H1 (cell line): Measurements from ENCODE around the gene PLEKHA4. TPM values are rescaled to one million over a fixed set of nuclear protein-coding genes. Genes with fewer than 3 reads are reported as not detected.

Experiments used
- BRCA1 ChIP-seq: IDR thresholded peaks from 2 replicates; pipeline ENCODE4 v1.6.1; 2012; ENCODE audit warnings: low read depth, low read length, improper control_type of control experiment
- CBX8 ChIP-seq: fragments of 300-800, 300-1000 bp; sonication (generic); IDR thresholded peaks from 2 replicates; pipeline ENCODE4 v1.7.1; 2016; ENCODE audit warnings: low read depth, low read length, borderline replicate concordance
- CEBPB ChIP-seq: IDR thresholded peaks from 2 replicates; pipeline ENCODE4 v1.6.1; 2012; ENCODE audit warnings: low read depth, low read length
- CHD2 ChIP-seq: IDR thresholded peaks from 2 replicates; pipeline ENCODE4 v1.6.1; 2012; ENCODE audit warnings: low read length, improper control_type of control experiment
- CTBP2 ChIP-seq: IDR thresholded peaks from 2 replicates; pipeline ENCODE4 v1.7.0; 2011; ENCODE audit warnings: borderline replicate concordance, mild to moderate bottlenecking, moderate library complexity, mixed read lengths, low read length; ENCODE audit not compliant: insufficient read depth, insufficient read length
- EZH2 ChIP-seq: fragments of 200-600 bp; sonication (generic); IDR thresholded peaks from 2 replicates; pipeline ENCODE4 v1.7.1; 2012; ENCODE audit warnings: low read depth, mild to moderate bottlenecking, moderate library complexity, low read length, inconsistent platforms; ENCODE audit not compliant: severe bottlenecking
- HDAC2 ChIP-seq, 2 experiments: fragments of 300-600 bp in 1 of 2; sonication (generic) in 1 of 2; IDR thresholded peaks; 2 replicates each; pipeline ENCODE4 v1.6.1; 2011 to 2012; ENCODE audit warnings: low read depth in 2 of 2, low read length in 2 of 2, mild to moderate bottlenecking in 2 of 2, moderate library complexity in 2 of 2, borderline replicate concordance in 1 of 2, inconsistent platforms in 1 of 2
- HDAC6 ChIP-seq: IDR thresholded peaks from one replicate; pipeline ENCODE4 v1.7.1; 2012; ENCODE audit warnings: low read depth, mild to moderate bottlenecking, inconsistent platforms, low read length, moderate library complexity
- JUND ChIP-seq: IDR thresholded peaks from 2 replicates; pipeline ENCODE4 v1.6.1; 2011; ENCODE audit warnings: mild to moderate bottlenecking, improper control_type of control experiment, low read length
- KDM4A ChIP-seq: IDR thresholded peaks from one replicate; pipeline ENCODE4 v1.7.1; 2012; ENCODE audit warnings: low read depth, mild to moderate bottlenecking, moderate library complexity, low read length, inconsistent platforms; ENCODE audit not compliant: severe bottlenecking
- NANOG ChIP-seq: IDR thresholded peaks from 2 replicates; pipeline ENCODE4 v1.6.1; 2011; ENCODE audit warnings: low read length, low read depth, mild to moderate bottlenecking, inconsistent platforms; ENCODE audit not compliant: insufficient read depth, poor library complexity, severe bottlenecking
- POLR2A ChIP-seq, 2 experiments: IDR thresholded peaks; 1 replicate in 1 of 2; 2 replicates in 1 of 2; pipeline ENCODE4 v1.6.1; 2011; ENCODE audit warnings: low read depth in 2 of 2, low read length in 2 of 2, mild to moderate bottlenecking in 2 of 2; ENCODE audit errors: control extremely low read depth in 1 of 2
- RBBP5 ChIP-seq: IDR thresholded peaks from 2 replicates; pipeline ENCODE4 v1.7.1; 2012; ENCODE audit warnings: low read depth, mild to moderate bottlenecking, inconsistent platforms, low read length, moderate library complexity, borderline replicate concordance
- RFX5 ChIP-seq: IDR thresholded peaks from 2 replicates; pipeline ENCODE4 v1.6.1; 2011; ENCODE audit warnings: low read depth, low read length, improper control_type of control experiment, borderline replicate concordance
- RXRA ChIP-seq: IDR thresholded peaks from 2 replicates; pipeline ENCODE4 v1.6.1; 2011; ENCODE audit warnings: low read depth, mild to moderate bottlenecking, low read length, moderate library complexity; ENCODE audit not compliant: insufficient read depth
- SIRT6 ChIP-seq: IDR thresholded peaks from one replicate; pipeline ENCODE4 v1.7.1; 2012; ENCODE audit warnings: low read length, inconsistent platforms
- SIX5 ChIP-seq: IDR thresholded peaks from 2 replicates; pipeline ENCODE4 v1.6.1; 2011; ENCODE audit warnings: mild to moderate bottlenecking, low read depth, low read length
- SP2 ChIP-seq: IDR thresholded peaks from 2 replicates; pipeline ENCODE4 v1.6.1; 2012; ENCODE audit warnings: mild to moderate bottlenecking, low read length, inconsistent platforms
- SP4 ChIP-seq: IDR thresholded peaks from 2 replicates; pipeline ENCODE4 v1.6.1; 2012; ENCODE audit warnings: low read length, inconsistent platforms
- SUZ12 ChIP-seq: fragments of 200-600 bp; sonication (generic); IDR thresholded peaks from 2 replicates; pipeline ENCODE4 v1.6.1; 2012; ENCODE audit warnings: mild to moderate bottlenecking, inconsistent platforms, low read length, moderate library complexity, mixed read lengths
- TAF1 ChIP-seq: IDR thresholded peaks from 2 replicates; pipeline ENCODE4 v1.6.1; 2011; ENCODE audit warnings: mild to moderate bottlenecking, low read depth, low read length
- TAF7 ChIP-seq: optimal IDR thresholded peaks from 2 replicates; pipeline ENCODE3; 2011; ENCODE audit warnings: low read depth, mild to moderate bottlenecking, inconsistent platforms, low read length, moderate library complexity, borderline replicate concordance
- TBP ChIP-seq: IDR thresholded peaks from 2 replicates; pipeline ENCODE4 v1.6.1; 2011; ENCODE audit warnings: low read depth, low read length, improper control_type of control experiment
- TEAD4 ChIP-seq: IDR thresholded peaks from 2 replicates; pipeline ENCODE4 v1.6.1; 2012; ENCODE audit warnings: low read depth, low read length, inconsistent platforms, mixed read lengths
- ZNF274 ChIP-seq: IDR thresholded peaks from 2 replicates; pipeline ENCODE4 v1.7.0; 2012; ENCODE audit warnings: low read length, borderline replicate concordance; ENCODE audit errors: extremely low read depth
- polyA plus RNA-seq, 7 experiments: library from polyadenylated mRNA; depleted of rRNA in 3 of 7; stranded (reverse) in 5 of 7; unstranded in 2 of 7; fragments of >200 nt in 5 of 7; fragments of 200-250 nt in 2 of 7; gene quantifications; 1 replicate in 5 of 7; 2 replicates in 1 of 7; 4 replicates in 1 of 7; pipeline versions ENCODE4 v1.2.1 to v1.2.3, GENCODE V29; 2011 to 2013; ENCODE audit warnings: missing spikeins in 2 of 7, mixed read lengths in 2 of 7
- total RNA-seq: library from RNA; stranded (reverse); fragmentation: NEBNext Ultra II Directional; extraction: Animal tissue kit (Norgen Biotek cat#: 25700); gene quantifications from 2 replicates; pipeline ENCODE4 v1.2.1, GENCODE V29; 2021

The PLEKHA4 gene
- total and polyA plus RNA-seq, 2 of the 8 experiments (the other 6 are each of a cell fraction or from before 2014, with no cell fraction given): 8.2 to 18.0 TPM

DNA sequence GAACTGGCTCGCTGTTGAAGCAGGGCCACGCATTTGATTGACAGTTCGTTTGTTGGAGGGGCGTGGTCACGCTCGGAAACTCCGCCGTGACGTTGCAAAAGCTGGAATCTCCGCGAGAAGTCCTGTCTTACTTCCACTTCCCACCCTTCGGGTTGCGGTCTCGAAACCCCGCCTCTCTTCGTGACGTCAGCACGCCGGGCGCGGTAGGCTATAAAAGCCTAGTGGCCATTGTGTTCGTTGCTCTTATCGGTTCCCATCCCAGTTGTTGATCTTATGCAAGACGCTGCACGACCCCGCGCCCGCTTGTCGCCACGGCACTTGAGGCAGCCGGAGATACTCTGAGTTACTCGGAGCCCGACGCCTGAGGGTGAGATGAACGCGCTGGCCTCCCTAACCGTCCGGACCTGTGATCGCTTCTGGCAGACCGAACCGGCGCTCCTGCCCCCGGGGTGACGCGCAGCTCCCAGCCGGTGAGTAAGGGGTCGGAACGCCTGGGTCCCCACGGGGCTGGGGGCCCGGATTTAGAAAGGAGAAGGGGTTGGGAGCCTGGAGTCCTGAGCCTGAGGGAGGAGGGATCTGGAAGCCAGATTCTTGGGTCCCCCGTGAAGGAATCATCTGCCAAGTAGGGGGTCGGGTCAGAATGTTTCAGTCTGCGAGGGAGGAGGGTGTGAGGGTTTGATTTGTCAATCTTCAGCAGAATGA, 3.9 kb upstream of the PLEKHA4 start, which contains the start of gene PPP1R15A (continued):
- TF ChIP-seq ZNF274: no peak
- TF ChIP-seq TAF7: peak; percentile 91
- 0 out of 2 replicates have a peak, but pooled peaks have one; percentile 14 for TF ChIP-seq TEAD4
- no peak for TF ChIP-seq CBX8
- peak; percentile 40 for TF ChIP-seq KDM4A
- TF ChIP-seq HDAC2 (IDR thresholded peaks at IDR 0.05; ENCODE audit: borderline replicate concordance in 1 of 2, low read depth in 2 of 2, low read length in 2 of 2): no peak
- TF ChIP-seq SIX5: no peak
- no peak for TF ChIP-seq SP2
- TF ChIP-seq BRCA1: peak; percentile 76
- no peak for TF ChIP-seq SIRT6
- TF ChIP-seq SP4: no peak
- peak; percentile 99 for TF ChIP-seq POLR2A (IDR thresholded peaks at IDR 0.05; ENCODE audit: control extremely low read depth in 1 of 2, low read depth in 2 of 2, low read length in 2 of 2)
- no peak for TF ChIP-seq CTBP2
- TF ChIP-seq RFX5: no peak
- TF ChIP-seq NANOG: no peak
- no peak for TF ChIP-seq SUZ12
- 0 out of 2 replicates have a peak, but pooled peaks have one; percentile 11 for TF ChIP-seq JUND
- TF ChIP-seq TAF1: peak; percentile 95
- no peak for TF ChIP-seq EZH2
- TF ChIP-seq TBP: peak; percentile 97
- no peak for TF ChIP-seq HDAC6
- TF ChIP-seq RBBP5: no peak
- TF ChIP-seq RXRA: no peak
- peak; percentile 90 for TF ChIP-seq CHD2
- TF ChIP-seq CEBPB: peak; percentile 71
